Right cardiac atrium (tissue), 5 donors: Measurements from ENCODE around the gene TKT. TPM values are rescaled to one million over a fixed set of nuclear protein-coding genes. Genes with fewer than 3 reads are reported as not detected.

Experiments
- ATAC-seq, 2 donors: fragments of 200-7000 bp; cut with Tn5 transposase; one replicate each; pipeline versions ENCODE4 v1.8.0 to v1.9.1; 2020; ENCODE audit warnings: moderate library complexity in 2 of 2, mild to moderate bottlenecking in 1 of 2
- DNase-seq, 3 donors: peaks; one replicate each; pipeline ENCODE4 v3.0.0-alpha.2; 2020
- H3K27ac ChIP-seq: one replicate; pipeline ENCODE4 v1.5.1; 2013; ENCODE audit warnings: mild to moderate bottlenecking, low read length, control low read depth, moderate library complexity
- H3K27me3 ChIP-seq: one replicate; pipeline ENCODE4 v1.6.1; 2013; ENCODE audit not compliant: control insufficient read depth, insufficient read depth
- H3K4me1 ChIP-seq: one replicate; pipeline ENCODE4 v1.6.1; 2013; ENCODE audit warnings: low read length; ENCODE audit not compliant: control insufficient read depth, insufficient read depth
- H3K4me3 ChIP-seq: one replicate; pipeline ENCODE4 v1.5.1; 2013; ENCODE audit warnings: low read length, control low read depth
- H3K9me3 ChIP-seq: one replicate; pipeline ENCODE4 v1.6.1; 2013; ENCODE audit warnings: low read length; ENCODE audit not compliant: control insufficient read depth
- WGBS: extraction: QIAGEN DNeasy Blood & Tissue Kit; methylation state at CpG from one replicate; pipeline ENCODE4 v1.1.7; 2013; 5-methylcytosine and 5-hydroxymethylcytosine counted together
- intact Hi-C, 4 donors: fragments of 100-400 bp; cut with DNase I; formaldehyde crosslinking; loops; one replicate each; pipeline versions ENCODE4 v1.11.0 to v1.14.0; 2022 to 2023
- polyA plus RNA-seq: library from polyadenylated mRNA; stranded (reverse); fragments of 200-250 nt; gene quantifications from one replicate; pipeline ENCODE4 v1.2.3, GENCODE V29; 2013
- total RNA-seq, 4 donors: library from RNA; stranded (reverse); fragmentation: NEBNext Ultra II Directional; extraction: Animal tissue kit (Norgen Biotek cat#: 25700); gene quantifications; one replicate each; pipeline ENCODE4 v1.2.1, GENCODE V29; 2021
- donor health status: healthy with polysubstance abuse.
- donor health status: DM: no; HTN: yes; CAD: no.
- donor health status: DM: no; HTN: no; CAD: no.
- donor health status: DM: no; HTN: yes; CAD: no; lungs with severe emphysema.
- donor health status: DM: yes; HTN: yes; CAD: no.

Gene TKT
- total and polyA plus RNA-seq, 5 donors: 37.7 to 61.8 (median 41.9) TPM

GRCh38 chr3:53238886-53239285 lies 16.9 kb downstream of the TKT start:
- no peaks in the 10 kb centered on the region for H3K27me3 ChIP-seq
- intact Hi-C loops: no loop called here
- H3K4me3 ChIP-seq: no peak overlapping the region
- DNase-seq (peak in 1 of 3 donors; percentile 13), ATAC-seq (no peak)
- no peak overlapping the region for H3K27ac ChIP-seq
- WGBS: 91% methylated on average over 4 of the region's 4 CpGs
- peaks cover 21% of the 10 kb centered on the region for H3K4me1 ChIP-seq
- no peaks in the 10 kb centered on the region for H3K9me3 ChIP-seq

DNA sequence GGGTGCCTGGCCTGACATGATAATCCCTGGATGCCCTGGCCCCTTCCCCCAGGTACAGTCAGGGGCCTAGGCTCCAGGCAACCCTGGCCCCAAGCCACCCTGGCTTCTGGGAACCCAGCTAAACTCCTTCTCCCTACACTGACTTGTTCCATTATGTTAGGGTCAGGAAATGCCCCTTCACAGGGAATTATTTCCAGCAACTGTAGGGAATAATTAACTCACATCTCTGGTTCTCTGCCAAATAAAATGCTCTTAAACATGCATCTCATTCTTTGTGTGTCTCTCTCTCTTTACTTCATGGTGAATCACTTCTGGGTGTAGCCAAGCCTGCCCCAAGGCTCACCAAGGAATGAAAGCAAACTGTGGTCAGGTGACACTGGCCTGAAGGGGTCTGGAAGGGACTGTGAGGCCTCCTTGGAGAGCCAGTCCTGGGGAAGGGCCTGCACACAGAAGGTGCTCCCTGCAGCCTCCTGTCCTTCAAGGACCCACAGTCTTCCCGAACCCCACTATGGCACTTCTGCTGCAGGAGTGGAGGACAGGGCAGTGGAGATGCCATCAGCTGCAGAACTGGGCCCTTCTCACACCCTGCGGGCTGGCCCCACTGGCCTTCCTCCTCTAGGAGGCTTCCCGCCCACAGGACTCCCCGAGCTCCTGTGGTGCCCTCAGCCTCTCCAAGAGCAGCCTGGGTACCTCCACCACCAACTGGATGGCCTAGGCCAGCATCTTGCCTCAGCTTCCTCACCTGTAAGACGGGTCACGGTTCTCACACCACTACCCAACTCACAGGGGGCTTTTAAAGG lies 17.6 kb downstream of the TKT start:
- H3K4me1 ChIP-seq: peaks cover 15% of the 10 kb centered on the region
- H3K4me3 ChIP-seq: no peak overlapping the region
- 90% methylated on average over 6 of the region's 6 CpGs for WGBS
- ATAC-seq (peak; percentile 4 to 72), DNase-seq (peak in 2 of 3 donors; percentile 36 to 48)
- no peaks in the 10 kb centered on the region for H3K27me3 ChIP-seq
- intact Hi-C loops: no loop called here
- no peak overlapping the region for H3K27ac ChIP-seq
- H3K9me3 ChIP-seq: no peaks in the 10 kb centered on the region

DNA sequence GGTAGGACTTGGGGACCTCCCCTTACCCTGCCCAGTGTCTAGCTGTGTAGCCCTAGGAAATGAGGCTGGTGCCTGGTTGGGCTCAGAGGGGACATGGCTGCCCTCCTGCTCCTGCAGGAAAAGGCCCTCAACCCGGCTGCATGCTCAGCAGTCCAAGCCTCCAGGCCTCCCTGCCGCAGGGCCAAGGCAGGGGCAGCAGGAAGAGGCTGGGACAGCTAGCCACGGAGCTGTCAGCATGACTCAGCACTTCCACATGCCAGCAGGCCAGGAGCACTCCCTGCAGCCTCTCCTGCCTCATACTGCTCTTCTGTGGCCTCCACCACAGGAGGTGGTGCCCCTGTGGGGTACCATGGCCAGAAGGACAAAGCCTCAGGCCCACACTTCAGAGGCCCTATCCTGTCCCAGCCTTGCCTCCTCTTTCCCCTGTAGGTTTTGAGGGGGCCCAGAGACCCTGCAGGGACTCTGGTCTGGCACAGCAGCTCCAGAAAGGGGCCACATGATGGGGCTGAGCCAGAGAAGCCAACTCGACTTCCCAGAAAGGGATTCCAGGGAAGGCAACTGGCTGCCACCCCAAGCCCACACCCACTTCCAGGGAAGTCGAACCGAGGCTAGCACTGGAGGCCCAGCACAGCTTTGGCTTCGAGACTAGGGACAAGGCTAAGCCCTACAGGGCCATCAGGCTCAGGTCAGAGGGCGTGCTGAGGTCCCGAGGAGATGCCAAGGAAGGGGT lies 19.5 kb downstream of the TKT start:
- no peaks in the 10 kb centered on the region for H3K27me3 ChIP-seq
- DNase-seq: peak; percentile 80 to 91 (median 91)
- peak; percentile 86 to 89 for ATAC-seq
- no peaks in the 10 kb centered on the region for H3K9me3 ChIP-seq
- intact Hi-C loops: no loop called here
- WGBS: 54% methylated on average over 9 of the region's 9 CpGs
- H3K4me1 ChIP-seq: peaks cover 9% of the 10 kb centered on the region
- no peak overlapping the region for H3K4me3 ChIP-seq
- H3K27ac ChIP-seq: peak overlapping the region; percentile 42

GRCh38 chr3:53235545-53235944 lies 20.3 kb downstream of the TKT start:
- intact Hi-C loops: no loop called here
- no peaks in the 10 kb centered on the region for H3K9me3 ChIP-seq

GRCh38 chr3:53234841-53235232 lies 21.0 kb downstream of the TKT start:
- DNase-seq: peak; percentile 4 to 36 (median 29)
- 96% methylated on average over 10 of the region's 10 CpGs for WGBS
- no peaks in the 10 kb centered on the region for H3K9me3 ChIP-seq
- H3K4me3 ChIP-seq: no peak overlapping the region
- ATAC-seq: no peak
- no peaks in the 10 kb centered on the region for H3K27me3 ChIP-seq
- H3K4me1 ChIP-seq: peaks cover 9% of the 10 kb centered on the region
- intact Hi-C loops: no loop called here
- no peak overlapping the region for H3K27ac ChIP-seq

More at GRCh38 chr3:53235545-53235944, 20.3 kb downstream of the TKT start:
- H3K27ac ChIP-seq: no peak overlapping the region
- no peak overlapping the region for H3K4me3 ChIP-seq
- 71% methylated on average over 6 of the region's 6 CpGs for WGBS
- ATAC-seq (no peak), DNase-seq (peak; percentile 11 to 45 (median 16))
- peaks cover 9% of the 10 kb centered on the region for H3K4me1 ChIP-seq
- H3K27me3 ChIP-seq: no peaks in the 10 kb centered on the region

GRCh38 chr3:53234130-53234840 lies 21.5 kb downstream of the TKT start:
- intact Hi-C loops: no loop called here
- WGBS: 86% methylated on average over 15 of the region's 15 CpGs
- H3K27ac ChIP-seq: no peak overlapping the region
- no peaks in the 10 kb centered on the region for H3K9me3 ChIP-seq
- peak in 2 of 3 donors; percentile 11 to 30 for DNase-seq
- no peaks in the 10 kb centered on the region for H3K27me3 ChIP-seq
- H3K4me3 ChIP-seq: no peak overlapping the region
- peaks cover 9% of the 10 kb centered on the region for H3K4me1 ChIP-seq
- ATAC-seq: no peak

- intact Hi-C loops: no loop called here
- H3K4me3 ChIP-seq: no peak overlapping the region
- H3K9me3 ChIP-seq: no peaks in the 10 kb centered on the region
- H3K27me3 ChIP-seq: no peaks in the 10 kb centered on the region
- DNase-seq (peak in 1 of 3 donors; percentile 33), ATAC-seq (no peak)
- peaks cover 7% of the 10 kb centered on the region for H3K4me1 ChIP-seq
- no peak overlapping the region for H3K27ac ChIP-seq
- WGBS: 84% methylated on average over 18 of the region's 18 CpGs
These were observed 23.0 kb downstream of the TKT start for GRCh38 chr3:53232641-53233377.

DNA sequence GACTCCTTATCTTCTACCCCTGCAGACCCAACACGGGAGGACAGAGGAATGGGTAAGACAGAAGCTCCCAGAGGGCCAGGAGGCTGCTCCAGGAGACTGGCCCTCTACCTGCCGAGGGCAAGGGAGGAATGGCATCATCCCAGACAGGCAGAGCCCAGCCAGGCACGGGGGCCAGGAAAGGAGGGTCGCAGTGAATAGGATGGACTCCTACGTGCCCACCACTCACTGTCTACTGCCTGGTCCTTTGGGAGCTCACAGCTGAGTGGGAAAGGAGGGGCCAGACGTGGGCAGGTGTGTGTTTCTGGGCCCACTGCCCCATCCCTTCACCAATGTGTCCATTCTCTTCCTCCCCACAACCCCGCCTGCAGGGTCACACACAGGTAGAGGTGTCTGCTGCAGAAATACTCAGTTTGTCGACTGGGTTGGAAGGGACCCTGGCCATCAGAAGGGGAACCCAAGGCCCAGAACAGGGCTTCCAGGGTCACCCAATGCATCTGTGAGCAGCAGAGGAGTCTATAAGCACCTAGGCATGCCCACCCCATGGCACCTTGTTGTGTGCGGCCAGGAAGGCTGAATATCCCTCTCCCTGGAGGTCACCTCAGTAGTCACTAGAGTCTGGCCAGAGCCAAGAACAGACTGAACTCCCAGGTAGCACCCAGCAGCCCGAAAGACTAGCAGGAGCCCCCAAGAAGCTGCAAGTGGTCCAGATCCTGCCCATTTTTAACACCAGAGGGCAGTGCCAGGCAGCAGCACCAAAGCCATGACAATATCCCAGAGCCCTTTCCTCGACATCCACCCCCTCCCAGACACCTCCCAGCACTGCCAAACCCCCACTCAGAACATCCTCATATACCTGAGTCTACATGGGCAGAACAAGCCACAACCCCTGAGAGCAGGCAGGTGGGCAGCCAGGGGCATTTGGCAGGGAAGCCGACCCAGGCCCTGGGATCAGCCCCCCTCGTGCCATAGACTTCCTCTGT lies 24.0 kb downstream of the TKT start:
- WGBS: 89% methylated on average over 13 of the region's 13 CpGs
- intact Hi-C loops: no loop called here
- DNase-seq (peak in 1 of 3 donors; percentile 3), ATAC-seq (no peak)
- Histone ChIP-seq H3K4me3 (no peak overlapping the region), H3K27ac (no peak overlapping the region), H3K27me3 (no peaks in the 10 kb centered on the region), H3K4me1 (peaks cover 7% of the 10 kb centered on the region), H3K9me3 (no peaks in the 10 kb centered on the region)

GRCh38 chr3:53230789-53231188 lies 25.0 kb downstream of the TKT start:
- WGBS: 94% methylated on average over 5 of the region's 5 CpGs
- no peaks in the 10 kb centered on the region for H3K9me3 ChIP-seq
- H3K4me3 ChIP-seq: no peak overlapping the region
- ATAC-seq: no peak
- intact Hi-C loops: no loop called here
- H3K27me3 ChIP-seq: no peaks in the 10 kb centered on the region
- peaks cover under 1% of the 10 kb centered on the region for H3K4me1 ChIP-seq
- H3K27ac ChIP-seq: no peak overlapping the region
- DNase-seq: peak in 1 of 3 donors; percentile 8
